Smooth muscle cell (in vitro differentiated cells): ENCODE data around the gene TUSC2. TPM values are rescaled to one million over a fixed set of nuclear protein-coding genes. Genes with fewer than 3 reads are reported as not detected.

ENCODE experiments used
- DNase-seq: peaks from one replicate; lab custom pipeline; 2025; ENCODE audit not compliant: unreplicated experiment; lab: John Stamatoyannopoulos, UW
- H2AFZ ChIP-seq: fragments of 200-600 bp; sonication (generic); 2 replicates; pipeline ENCODE4 v1.6.0; 2016; ENCODE audit warnings: antibody characterized with exemption, low read depth, mild to moderate bottlenecking
- H3F3A ChIP-seq: fragments of 200-600 bp; sonication (generic); 2 replicates; pipeline ENCODE4 v1.6.0; 2017; ENCODE audit warnings: antibody characterized with exemption, low read depth
- H3K27ac ChIP-seq: fragments of 200-600 bp; sonication (generic); 2 replicates; pipeline ENCODE4 v1.5.1; 2016; ENCODE audit warnings: low read depth, mild to moderate bottlenecking
- H3K27me3 ChIP-seq: fragments of 200-600 bp; sonication (generic); 2 replicates; pipeline ENCODE4 v1.6.1; 2016; ENCODE audit warnings: low read depth, mild to moderate bottlenecking
- H3K36me3 ChIP-seq: fragments of 200-600 bp; sonication (generic); 2 replicates; pipeline ENCODE4 v1.5.1; 2016; ENCODE audit warnings: low read depth
- H3K4me1 ChIP-seq: fragments of 200-600 bp; sonication (generic); 2 replicates; pipeline ENCODE4 v1.5.1; 2016; ENCODE audit warnings: low read depth
- H3K4me2 ChIP-seq: fragments of 200-600 bp; sonication (generic); 2 replicates; pipeline ENCODE4 v1.6.0; 2016; ENCODE audit warnings: mild to moderate bottlenecking
- H3K4me3 ChIP-seq: fragments of 200-600 bp; sonication (generic); 2 replicates; pipeline ENCODE4 v1.5.1; 2016; ENCODE audit warnings: mild to moderate bottlenecking
- H3K79me2 ChIP-seq: fragments of 200-600 bp; sonication (generic); 2 replicates; pipeline ENCODE4 v1.6.0; 2016; ENCODE audit warnings: low read depth, mild to moderate bottlenecking
- H3K9ac ChIP-seq: fragments of 200-600 bp; sonication (generic); 2 replicates; pipeline ENCODE4 v1.6.0; 2016; ENCODE audit warnings: low read depth
- H3K9me3 ChIP-seq: fragments of 200-600 bp; sonication (generic); replicated peaks from 2 replicates; pipeline ENCODE4 v1.5.1; 2016; ENCODE audit warnings: low read depth
- H4K20me1 ChIP-seq: fragments of 200-600 bp; sonication (generic); 2 replicates; pipeline ENCODE4 v1.6.0; 2016; ENCODE audit warnings: low read depth
- WGBS: methylation state at CpG from one replicate; pipeline ENCODE4 v1.1.7; 2016; ENCODE audit warnings: low lambda C conversion rate; 5-methylcytosine and 5-hydroxymethylcytosine counted together
- polyA plus RNA-seq: library from polyadenylated mRNA; unstranded; fragments of >200 nt; fragmentation: Nextera tagmentation; extraction: Ambion mirVana; gene quantifications from 2 replicates; pipeline ENCODE4 v1.2.1, GENCODE V29; 2016
- total RNA-seq: library from RNA; depleted of rRNA; stranded (reverse); fragments of >200 nt; gene quantifications from 2 replicates; pipeline ENCODE4 v1.2.3, GENCODE V29; 2014
- TF ChIP-seq, protein P1 (sequence below): fragments of 200-600 bp; sonication (generic); IDR thresholded peaks from 2 replicates; pipeline ENCODE4 v1.5.1; 2017; ENCODE audit warnings: borderline replicate concordance, mild to moderate bottlenecking, antibody characterized with exemption; ENCODE audit not compliant: insufficient read depth, poor library complexity, severe bottlenecking

Gene TUSC2
- total and polyA plus RNA-seq, 2 experiments from 2014 or later, result 25.1 to 53.4 TPM

DNA sequence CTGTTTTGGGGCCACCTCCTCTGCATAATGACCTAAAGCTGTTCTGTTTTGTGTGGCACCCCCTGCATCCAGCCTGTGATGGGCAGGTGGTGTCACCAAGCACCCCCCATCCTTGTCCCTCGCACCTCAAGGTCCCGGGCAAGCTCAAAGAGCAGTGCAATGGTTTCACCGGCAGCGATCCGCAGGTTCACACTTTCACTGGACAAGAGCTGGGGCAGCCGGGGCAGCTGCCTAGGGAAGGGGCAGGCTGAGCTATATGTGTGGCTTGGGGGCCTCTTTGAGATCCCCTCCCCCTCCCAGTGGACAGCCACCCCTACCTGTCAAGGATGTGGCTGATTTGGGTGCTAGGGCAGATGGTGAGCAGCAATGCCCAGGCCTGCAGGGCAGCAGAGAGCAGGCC is 38.9 kb downstream of the TUSC2 start:
- 99% methylated on average over 6 of the region's 6 CpGs for WGBS
- Histone ChIP-seq H3K4me3 (no peak overlapping the region), H3K36me3 (no peaks in the 10 kb centered on the region), H3K79me2 (peaks cover 11% of the 10 kb centered on the region), H3K27ac (no peak overlapping the region), H3K27me3 (no peaks in the 10 kb centered on the region), H3K4me2 (no peak overlapping the region), H3F3A (no peaks in the 10 kb centered on the region), H3K9me3 (no peaks in the 10 kb centered on the region), H4K20me1 (no peaks in the 10 kb centered on the region), H3K4me1 (peaks cover 10% of the 10 kb centered on the region), H2AFZ (no peak overlapping the region), H3K9ac (no peak overlapping the region)
- no peak for DNase-seq
- TF ChIP-seq, protein P1, sequence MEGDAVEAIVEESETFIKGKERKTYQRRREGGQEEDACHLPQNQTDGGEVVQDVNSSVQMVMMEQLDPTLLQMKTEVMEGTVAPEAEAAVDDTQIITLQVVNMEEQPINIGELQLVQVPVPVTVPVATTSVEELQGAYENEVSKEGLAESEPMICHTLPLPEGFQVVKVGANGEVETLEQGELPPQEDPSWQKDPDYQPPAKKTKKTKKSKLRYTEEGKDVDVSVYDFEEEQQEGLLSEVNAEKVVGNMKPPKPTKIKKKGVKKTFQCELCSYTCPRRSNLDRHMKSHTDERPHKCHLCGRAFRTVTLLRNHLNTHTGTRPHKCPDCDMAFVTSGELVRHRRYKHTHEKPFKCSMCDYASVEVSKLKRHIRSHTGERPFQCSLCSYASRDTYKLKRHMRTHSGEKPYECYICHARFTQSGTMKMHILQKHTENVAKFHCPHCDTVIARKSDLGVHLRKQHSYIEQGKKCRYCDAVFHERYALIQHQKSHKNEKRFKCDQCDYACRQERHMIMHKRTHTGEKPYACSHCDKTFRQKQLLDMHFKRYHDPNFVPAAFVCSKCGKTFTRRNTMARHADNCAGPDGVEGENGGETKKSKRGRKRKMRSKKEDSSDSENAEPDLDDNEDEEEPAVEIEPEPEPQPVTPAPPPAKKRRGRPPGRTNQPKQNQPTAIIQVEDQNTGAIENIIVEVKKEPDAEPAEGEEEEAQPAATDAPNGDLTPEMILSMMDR, result no peak

DNA sequence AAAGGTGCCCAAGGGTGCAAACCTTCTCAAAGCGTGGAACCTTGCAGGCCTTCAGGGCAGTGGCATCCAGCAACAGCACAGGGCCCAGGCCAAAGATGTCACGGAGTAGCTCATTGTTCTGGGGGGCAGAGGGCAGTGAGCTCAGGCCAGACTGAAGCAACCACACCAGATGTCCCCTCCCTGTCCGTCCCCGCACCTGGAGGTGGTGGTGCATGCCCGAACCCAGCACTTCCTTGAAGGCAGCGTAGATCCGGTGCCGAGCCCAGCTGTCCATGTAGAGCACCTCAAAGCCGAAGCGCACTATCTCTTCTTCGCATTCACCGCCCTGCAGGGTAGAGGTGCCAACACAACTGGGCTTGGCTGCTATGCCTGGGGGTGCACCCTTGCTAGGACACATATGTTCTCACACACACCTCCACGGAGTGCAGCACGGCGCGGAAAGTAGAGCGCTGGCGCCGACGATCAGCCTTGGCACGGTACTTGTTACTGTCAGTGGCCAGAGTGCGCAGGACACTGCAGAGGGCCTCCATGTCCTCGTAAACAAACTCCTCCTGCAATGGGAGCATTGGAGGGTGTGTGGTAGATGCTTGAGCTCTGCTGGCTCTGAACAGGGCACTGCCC is 39.5 kb downstream of the TUSC2 start:
- H3K27me3 ChIP-seq, result no peaks in the 10 kb centered on the region
- no peaks in the 10 kb centered on the region for H3K9me3 ChIP-seq
- no peak overlapping the region for H3K27ac ChIP-seq
- H3K36me3 ChIP-seq, result no peaks in the 10 kb centered on the region
- no peaks in the 10 kb centered on the region for H4K20me1 ChIP-seq
- H3K4me2 ChIP-seq, result no peak overlapping the region
- TF ChIP-seq, protein P1, result no peak
- H3K79me2 ChIP-seq, result peaks cover 11% of the 10 kb centered on the region
- H2AFZ ChIP-seq, result no peak overlapping the region
- H3K9ac ChIP-seq, result no peak overlapping the region
- over 99% methylated on average over 23 of the region's 23 CpGs for WGBS
- peaks cover 10% of the 10 kb centered on the region for H3K4me1 ChIP-seq
- H3F3A ChIP-seq, result no peaks in the 10 kb centered on the region
- no peak for DNase-seq
- H3K4me3 ChIP-seq, result no peak overlapping the region

DNA sequence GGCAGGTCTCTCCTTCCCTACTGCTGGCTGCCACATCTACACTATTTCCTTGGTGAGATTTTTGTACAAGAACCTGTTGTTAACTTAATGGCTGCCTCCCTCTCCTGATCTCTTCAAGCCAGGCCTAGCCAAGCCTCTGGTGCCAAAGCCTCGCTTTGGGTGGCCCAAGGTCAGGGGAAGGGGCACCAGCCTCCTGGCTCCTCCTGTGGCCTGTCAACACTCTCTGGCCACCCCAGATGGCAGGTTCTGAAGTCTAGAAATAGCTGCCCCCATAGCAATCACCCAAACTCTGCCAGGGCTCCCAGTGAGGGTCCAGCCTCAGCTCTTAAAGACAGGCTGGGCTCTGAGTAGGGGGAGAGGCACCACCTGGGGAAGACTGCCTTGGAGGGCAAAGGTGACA is 40.8 kb downstream of the TUSC2 start:
- Histone ChIP-seq H3K9ac (no peak overlapping the region), H3K4me2 (no peak overlapping the region), H3K27ac (no peak overlapping the region), H2AFZ (no peak overlapping the region), H3K9me3 (no peaks in the 10 kb centered on the region), H3K36me3 (no peaks in the 10 kb centered on the region), H3K4me3 (no peak overlapping the region), H3K79me2 (peaks cover 11% of the 10 kb centered on the region), H3K27me3 (no peaks in the 10 kb centered on the region), H3F3A (no peaks in the 10 kb centered on the region), H4K20me1 (no peaks in the 10 kb centered on the region), H3K4me1 (peaks cover 6% of the 10 kb centered on the region)
- DNase-seq, result no peak
- TF ChIP-seq, protein P1, result no peak
- WGBS, result 100% methylated on average over 1 of the region's 1 CpG
